K562 treated with DMSO at 1 percent for 4 hours (cell line): ENCODE measurements around the gene FHIP2A. TPM values are rescaled to one million over a fixed set of nuclear protein-coding genes. Genes with fewer than 3 reads are reported as not detected.

Source experiments
- total RNA-seq: library from RNA; unstranded; fragments of 300-600 nt; gene quantifications from 2 replicates; pipeline ENCODE4 v1.2.3, GENCODE V29; 2022; ENCODE audit not compliant: insufficient read depth

Gene FHIP2A
- total RNA-seq, result 3.2 and 5.8 TPM in 2 replicates

GRCh38 chr10:114821293-114821914 lies at the start of gene FHIP2A:
Gene FHIP2A, plus strand, starts transcription at chr10:114821780. Its CDS starts 299 bp downstream, at chr10:114822079.

Other genes starting within 250 kb of the FHIP2A start
- not detected in 2 replicates for gene ABLIM1, start 163.5 kb upstream of the FHIP2A start, total RNA-seq
- 3.5 and 4.4 TPM in 2 replicates for gene TRUB1, start 116.4 kb downstream of the FHIP2A start, total RNA-seq